NCI-H510A (cell line): ENCODE data around the gene KCNAB1.
"Not testable (repeated sequence)": the region's sequence is repeated elsewhere in the genome, so short reads cannot be mapped to it uniquely, and the experiment has no call there.

ENCODE experiments used
- DNase-seq: peaks from one replicate; lab custom pipeline; 2025; lab: John Stamatoyannopoulos, UW

Gene KCNAB1

GRCh38 chr3:156271995-156272719 lies 151.8 kb downstream of the KCNAB1 start:
- DNase-seq: no peak

GRCh38 chr3:156273111-156273694 lies 152.8 kb downstream of the KCNAB1 start:
- no peak for DNase-seq

- DNase-seq: no peak
Measured at GRCh38 chr3:156274791-156275190, 154.4 kb downstream of the KCNAB1 start.

DNA sequence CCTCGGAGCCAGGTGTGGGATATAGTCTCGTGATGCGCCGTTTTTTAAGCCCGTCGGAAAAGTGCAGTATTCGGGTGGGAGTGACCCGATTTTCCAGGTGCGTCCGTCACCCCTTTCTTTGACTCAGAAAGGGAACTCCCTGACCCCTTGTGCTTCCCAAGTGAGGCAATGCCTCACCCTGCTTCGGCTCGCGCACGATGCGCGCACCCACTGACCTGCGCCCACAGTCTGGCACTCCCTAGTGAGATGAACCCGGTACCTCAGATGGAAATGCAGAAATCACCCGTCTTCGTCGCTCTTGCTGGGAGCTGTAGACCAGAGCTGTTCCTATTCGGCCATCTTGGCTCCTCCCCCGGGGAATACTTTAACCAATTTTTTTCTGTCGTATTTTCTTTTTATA lies 164.3 kb downstream of the KCNAB1 start:
- DNase-seq: not testable (repeated sequence)

GRCh38 chr3:156285626-156286025 lies 165.2 kb downstream of the KCNAB1 start:
- no peak for DNase-seq

- no peak for DNase-seq
Measured at GRCh38 chr3:156290924-156291271, 170.5 kb downstream of the KCNAB1 start.

GRCh38 chr3:156291272-156292123 lies 171.1 kb downstream of the KCNAB1 start:
- DNase-seq: no peak

DNA sequence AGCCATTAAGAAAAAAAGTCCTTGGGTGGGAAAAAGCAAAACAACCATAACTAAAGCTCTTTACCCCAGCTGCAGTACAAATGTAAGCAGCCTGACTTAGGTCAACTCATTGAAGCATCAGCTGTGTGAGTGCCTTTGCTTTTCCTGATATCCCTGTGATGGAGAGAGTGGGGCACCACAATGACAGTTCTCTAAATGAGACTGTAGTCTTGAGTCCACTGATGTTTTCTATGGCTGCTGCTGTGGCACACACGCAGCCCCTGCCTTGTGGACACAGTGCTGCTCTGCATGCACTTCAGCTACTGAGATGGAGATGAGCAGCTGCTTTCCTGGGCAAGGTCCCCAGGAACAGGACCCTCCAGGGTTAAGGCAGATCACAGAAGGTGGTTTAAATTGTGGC lies 173.2 kb downstream of the KCNAB1 start:
- DNase-seq: no peak

DNA sequence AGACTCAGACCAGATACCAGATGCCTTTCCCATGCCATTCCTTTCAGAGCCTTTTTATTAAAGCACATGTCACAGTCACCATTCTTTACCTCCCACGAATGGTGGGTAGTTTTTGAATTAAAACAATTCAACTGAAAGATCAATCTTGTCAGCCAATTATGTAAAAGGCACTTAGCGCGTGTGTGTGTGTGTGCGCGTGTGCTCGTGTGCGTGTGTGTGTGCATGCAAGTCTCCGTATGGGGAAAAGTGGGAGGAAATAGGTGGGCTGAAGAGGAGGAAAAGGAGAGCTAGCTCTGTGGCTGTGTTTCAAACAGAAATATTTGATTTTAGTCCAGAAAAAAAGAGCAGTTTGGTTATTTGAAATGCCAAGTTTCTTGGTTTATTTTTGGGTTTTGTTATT lies 177.2 kb downstream of the KCNAB1 start:
- no peak for DNase-seq

DNA sequence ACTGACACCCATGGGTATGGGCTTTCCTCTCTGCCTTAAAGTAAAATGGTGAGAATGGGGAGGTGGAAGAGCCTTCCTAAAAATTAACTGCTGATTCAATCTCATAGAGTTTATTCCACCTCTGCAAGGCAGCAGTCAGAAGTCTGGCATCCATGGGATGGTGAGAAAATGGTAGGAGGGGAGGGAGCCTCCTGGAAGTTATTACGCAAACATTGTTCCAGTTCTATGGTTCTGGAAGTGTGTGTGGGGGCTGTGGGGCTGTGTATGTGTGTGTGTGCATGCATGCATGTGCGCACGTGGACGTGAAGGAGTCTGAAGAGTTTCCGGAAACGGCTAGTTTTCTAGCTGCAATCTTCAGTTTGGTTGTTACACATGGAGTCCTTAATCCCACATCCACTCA lies 177.6 kb downstream of the KCNAB1 start:
- DNase-seq: no peak

GRCh38 chr3:156298938-156299337 lies 178.6 kb downstream of the KCNAB1 start:
- DNase-seq: no peak

GRCh38 chr3:156299569-156299968 lies 179.2 kb downstream of the KCNAB1 start:
- no peak for DNase-seq

DNA sequence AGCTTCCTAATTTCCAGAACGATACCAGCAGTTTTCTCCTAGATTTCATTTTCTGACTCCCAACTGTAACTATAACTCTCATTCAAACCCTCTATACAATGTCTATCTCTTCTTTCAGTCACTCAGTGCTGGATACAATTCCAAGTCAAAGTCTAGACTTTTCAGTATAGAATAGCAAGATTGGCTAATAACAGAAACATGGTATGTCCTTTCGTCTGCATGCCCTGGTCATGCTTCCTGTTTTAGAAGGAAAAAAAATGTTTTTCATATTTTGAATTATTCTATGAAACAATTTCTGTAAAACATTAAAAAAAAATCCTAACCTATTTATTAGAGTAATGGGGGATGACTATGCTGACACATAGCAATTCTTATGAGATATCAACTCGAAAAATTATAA lies 180.0 kb downstream of the KCNAB1 start:
- DNase-seq: no peak

- DNase-seq: no peak
Measured at GRCh38 chr3:156300929-156301840, 180.8 kb downstream of the KCNAB1 start.

DNA sequence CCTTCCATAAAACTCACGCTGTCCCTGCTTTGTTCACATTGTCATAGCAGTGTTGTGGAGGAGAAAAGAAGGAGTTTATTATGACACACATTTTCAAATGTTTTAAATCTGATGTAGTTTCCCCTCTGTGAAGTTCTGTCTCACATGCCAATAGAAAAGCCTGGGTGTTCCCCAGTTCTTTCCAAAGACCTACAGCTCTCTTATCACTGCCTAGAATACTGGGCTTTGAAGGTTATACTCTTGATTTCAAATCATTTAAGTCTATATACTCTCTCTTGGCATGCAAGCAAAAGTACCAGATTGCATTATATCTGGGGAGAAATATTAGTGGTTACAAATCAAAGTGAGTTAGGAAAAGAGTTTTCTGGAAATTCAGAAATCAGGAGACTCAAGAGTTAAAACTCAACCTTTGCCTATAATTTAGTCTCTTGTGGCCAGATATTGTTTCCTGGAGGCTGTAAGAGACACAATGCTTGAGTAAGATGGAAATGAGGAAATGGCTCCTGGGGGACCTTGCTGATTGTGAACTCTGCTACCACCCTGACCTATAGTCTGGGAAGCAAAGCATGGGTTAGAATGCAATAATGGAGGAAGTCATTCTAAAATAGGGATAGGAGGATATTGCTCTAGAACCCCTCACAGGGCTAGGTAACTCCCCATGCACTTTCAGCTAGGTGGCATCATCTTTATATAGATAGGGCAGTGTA lies 182.8 kb downstream of the KCNAB1 start:
- DNase-seq: no peak

DNA sequence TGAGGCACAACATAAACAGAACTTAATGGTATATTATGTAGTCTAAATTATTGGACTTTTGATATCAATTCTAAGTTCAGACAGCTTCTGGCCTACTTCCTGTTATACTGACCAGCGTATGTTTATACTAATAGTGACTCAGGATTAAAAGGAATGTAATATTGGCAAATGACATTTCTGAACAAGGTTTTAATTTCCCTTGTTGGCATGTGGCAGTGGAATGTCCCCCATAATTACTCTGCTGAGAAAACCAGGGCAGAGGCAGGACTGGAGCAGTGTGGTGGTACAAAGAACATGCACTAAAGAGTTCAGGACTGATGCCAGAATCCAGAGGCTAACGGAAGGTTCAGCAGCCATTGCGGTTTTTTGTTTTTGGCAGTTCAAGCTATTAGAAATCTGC lies 184.0 kb downstream of the KCNAB1 start:
- no peak for DNase-seq

GRCh38 chr3:156305672-156306071 lies 185.3 kb downstream of the KCNAB1 start:
- DNase-seq: no peak

- no peak for DNase-seq
Measured at GRCh38 chr3:156307704-156308103, 187.3 kb downstream of the KCNAB1 start.

- DNase-seq: no peak
Measured at GRCh38 chr3:156311431-156311830, 191.1 kb downstream of the KCNAB1 start.

GRCh38 chr3:156311930-156312329 lies 191.6 kb downstream of the KCNAB1 start:
- DNase-seq: no peak

DNA sequence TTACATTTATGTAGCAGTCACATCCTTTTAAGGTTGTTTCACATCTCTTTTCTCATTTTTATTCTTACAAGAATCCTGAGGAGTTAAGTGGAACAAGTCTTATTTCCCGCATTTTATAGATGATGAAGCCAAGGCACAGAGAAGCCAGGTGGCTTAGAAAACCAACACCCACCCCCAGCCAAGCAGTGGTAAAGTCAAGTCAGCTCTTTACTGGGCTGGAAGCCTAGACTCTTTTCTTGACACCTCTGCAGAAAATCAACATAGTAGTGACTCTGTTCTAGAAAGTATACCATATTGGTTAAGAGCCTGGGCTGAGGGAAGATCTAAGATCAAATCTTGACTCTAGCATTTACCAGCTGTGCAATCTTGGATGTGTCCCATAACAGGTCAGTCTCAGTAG lies 195.7 kb downstream of the KCNAB1 start:
- DNase-seq: no peak
